ENCODE results near the gene ESPNL.

The ESPNL gene

GRCh38 chr2:238133499-238134392 lies 33.6 kb downstream of the ESPNL start:
- Histone ChIP-seq H3K9ac (ENCODE audit: low read depth, low read length) (no peak overlapping the region), H3K4me3 (ENCODE audit: low read depth, low read length) (no peak overlapping the region), H3K27ac (ENCODE audit: low read depth, low read length) (no peak overlapping the region), H3K36me3 (ENCODE audit: control insufficient read depth, insufficient read depth, low read length) (no peaks in the 10 kb centered on the region), H3K9me3 (ENCODE audit: control insufficient read depth, insufficient read depth, low read length) (no peaks in the 10 kb centered on the region), H3K27me3 (ENCODE audit: control insufficient read depth, insufficient read depth, low read length) (no peaks in the 10 kb centered on the region), H3K4me1 (ENCODE audit: control insufficient read depth, insufficient read depth, low read length) (no peaks in the 10 kb centered on the region)

- Histone ChIP-seq H3K4me3 (ENCODE audit: low read depth, low read length) (no peak overlapping the region), H3K4me1 (ENCODE audit: control insufficient read depth, insufficient read depth, low read length) (no peaks in the 10 kb centered on the region), H3K36me3 (ENCODE audit: control insufficient read depth, insufficient read depth, low read length) (no peaks in the 10 kb centered on the region), H3K9me3 (ENCODE audit: control insufficient read depth, insufficient read depth, low read length) (no peaks in the 10 kb centered on the region), H3K27ac (ENCODE audit: low read depth, low read length) (no peak overlapping the region), H3K9ac (ENCODE audit: low read depth, low read length) (no peak overlapping the region), H3K27me3 (ENCODE audit: control insufficient read depth, insufficient read depth, low read length) (no peaks in the 10 kb centered on the region)
Observed at GRCh38 chr2:238134393-238134785, 34.2 kb downstream of the ESPNL start.

- H3K27ac ChIP-seq (ENCODE audit: low read depth, low read length), result no peak overlapping the region
- H3K27me3 ChIP-seq (ENCODE audit: control insufficient read depth, insufficient read depth, low read length), result no peaks in the 10 kb centered on the region
- no peak overlapping the region for H3K4me3 ChIP-seq (ENCODE audit: low read depth, low read length)
- H3K4me1 ChIP-seq (ENCODE audit: control insufficient read depth, insufficient read depth, low read length), result no peaks in the 10 kb centered on the region
- no peaks in the 10 kb centered on the region for H3K36me3 ChIP-seq (ENCODE audit: control insufficient read depth, insufficient read depth, low read length)
- no peak overlapping the region for H3K9ac ChIP-seq (ENCODE audit: low read depth, low read length)
- H3K9me3 ChIP-seq (ENCODE audit: control insufficient read depth, insufficient read depth, low read length), result no peaks in the 10 kb centered on the region
Observed at GRCh38 chr2:238135601-238136150, 35.5 kb downstream of the ESPNL start.

GRCh38 chr2:238136820-238137537 lies 36.8 kb downstream of the ESPNL start:
- H3K4me3 ChIP-seq (ENCODE audit: low read depth, low read length), result no peak overlapping the region
- H3K36me3 ChIP-seq (ENCODE audit: control insufficient read depth, insufficient read depth, low read length), result no peaks in the 10 kb centered on the region
- H3K4me1 ChIP-seq (ENCODE audit: control insufficient read depth, insufficient read depth, low read length), result no peaks in the 10 kb centered on the region
- H3K9me3 ChIP-seq (ENCODE audit: control insufficient read depth, insufficient read depth, low read length), result no peaks in the 10 kb centered on the region
- no peaks in the 10 kb centered on the region for H3K27me3 ChIP-seq (ENCODE audit: control insufficient read depth, insufficient read depth, low read length)
- no peak overlapping the region for H3K27ac ChIP-seq (ENCODE audit: low read depth, low read length)
- no peak overlapping the region for H3K9ac ChIP-seq (ENCODE audit: low read depth, low read length)

GRCh38 chr2:238137885-238138284 lies 37.7 kb downstream of the ESPNL start:
- no peak overlapping the region for H3K9ac ChIP-seq (ENCODE audit: low read depth, low read length)
- H3K27ac ChIP-seq (ENCODE audit: low read depth, low read length), result no peak overlapping the region
- H3K36me3 ChIP-seq (ENCODE audit: control insufficient read depth, insufficient read depth, low read length), result no peaks in the 10 kb centered on the region
- no peaks in the 10 kb centered on the region for H3K27me3 ChIP-seq (ENCODE audit: control insufficient read depth, insufficient read depth, low read length)
- H3K4me3 ChIP-seq (ENCODE audit: low read depth, low read length), result no peak overlapping the region
- H3K9me3 ChIP-seq (ENCODE audit: control insufficient read depth, insufficient read depth, low read length), result no peaks in the 10 kb centered on the region
- no peaks in the 10 kb centered on the region for H3K4me1 ChIP-seq (ENCODE audit: control insufficient read depth, insufficient read depth, low read length)

- Histone ChIP-seq H3K4me1 (ENCODE audit: control insufficient read depth, insufficient read depth, low read length) (no peaks in the 10 kb centered on the region), H3K27ac (ENCODE audit: low read depth, low read length) (no peak within 1 kb of the TSS), H3K9ac (ENCODE audit: low read depth, low read length) (no peak within 1 kb of the TSS), H3K9me3 (ENCODE audit: control insufficient read depth, insufficient read depth, low read length) (no peaks in the 10 kb centered on the region), H3K27me3 (ENCODE audit: control insufficient read depth, insufficient read depth, low read length) (no peaks in the 10 kb centered on the region), H3K36me3 (ENCODE audit: control insufficient read depth, insufficient read depth, low read length) (no peaks in the 10 kb centered on the region), H3K4me3 (ENCODE audit: low read depth, low read length) (no peak within 1 kb of the TSS)
Observed at GRCh38 chr2:238138331-238139195, 38.4 kb downstream of the ESPNL start, which contains the start of gene KLHL30. Gene KLHL30, plus strand, starts transcription at chr2:238138668. Its CDS starts 2,087 bp downstream, at chr2:238140755.

GRCh38 chr2:238139196-238140039 lies 39.3 kb downstream of the ESPNL start:
- H3K9ac ChIP-seq (ENCODE audit: low read depth, low read length), result no peak overlapping the region
- no peaks in the 10 kb centered on the region for H3K27me3 ChIP-seq (ENCODE audit: control insufficient read depth, insufficient read depth, low read length)
- H3K9me3 ChIP-seq (ENCODE audit: control insufficient read depth, insufficient read depth, low read length), result no peaks in the 10 kb centered on the region
- no peak overlapping the region for H3K27ac ChIP-seq (ENCODE audit: low read depth, low read length)
- no peak overlapping the region for H3K4me3 ChIP-seq (ENCODE audit: low read depth, low read length)
- H3K36me3 ChIP-seq (ENCODE audit: control insufficient read depth, insufficient read depth, low read length), result no peaks in the 10 kb centered on the region
- H3K4me1 ChIP-seq (ENCODE audit: control insufficient read depth, insufficient read depth, low read length), result no peaks in the 10 kb centered on the region

- Histone ChIP-seq H3K9me3 (ENCODE audit: control insufficient read depth, insufficient read depth, low read length) (no peaks in the 10 kb centered on the region), H3K4me3 (ENCODE audit: low read depth, low read length) (no peak overlapping the region), H3K9ac (ENCODE audit: low read depth, low read length) (no peak overlapping the region), H3K27ac (ENCODE audit: low read depth, low read length) (no peak overlapping the region), H3K27me3 (ENCODE audit: control insufficient read depth, insufficient read depth, low read length) (no peaks in the 10 kb centered on the region), H3K4me1 (ENCODE audit: control insufficient read depth, insufficient read depth, low read length) (no peaks in the 10 kb centered on the region), H3K36me3 (ENCODE audit: control insufficient read depth, insufficient read depth, low read length) (no peaks in the 10 kb centered on the region)
Observed at GRCh38 chr2:238140040-238140439, 39.9 kb downstream of the ESPNL start.

- H3K27ac ChIP-seq (ENCODE audit: low read depth, low read length), result no peak overlapping the region
- H3K9ac ChIP-seq (ENCODE audit: low read depth, low read length), result no peak overlapping the region
- H3K4me1 ChIP-seq (ENCODE audit: control insufficient read depth, insufficient read depth, low read length), result no peaks in the 10 kb centered on the region
Observed at GRCh38 chr2:238140721-238141540, 40.8 kb downstream of the ESPNL start.

More at GRCh38 chr2:238140721-238141540, 40.8 kb downstream of the ESPNL start:
- no peak overlapping the region for H3K4me3 ChIP-seq (ENCODE audit: low read depth, low read length)
- no peaks in the 10 kb centered on the region for H3K27me3 ChIP-seq (ENCODE audit: control insufficient read depth, insufficient read depth, low read length)
- no peaks in the 10 kb centered on the region for H3K36me3 ChIP-seq (ENCODE audit: control insufficient read depth, insufficient read depth, low read length)
- H3K9me3 ChIP-seq (ENCODE audit: control insufficient read depth, insufficient read depth, low read length), result no peaks in the 10 kb centered on the region
